Epithelial cell of esophagus (primary cell): ENCODE results near the gene PICK1.
"Not testable (repeated sequence)": the region's sequence is repeated elsewhere in the genome, so short reads cannot be mapped to it uniquely, and the experiment has no call there.

Experiments
- DNase-seq: peaks from one replicate; pipeline ENCODE4 v3.0.0; 2010; ENCODE audit warnings: low read depth
- H3K4me3 ChIP-seq: 2 replicates; pipeline ENCODE4 v1.5.1; 2011; ENCODE audit warnings: mild to moderate bottlenecking, low read length, control low read depth
- TF ChIP-seq, protein P1 (sequence below): IDR thresholded peaks from 2 replicates; pipeline ENCODE4 v1.5.1; 2011; ENCODE audit warnings: low read depth, mild to moderate bottlenecking, low read length, control low read depth, inconsistent platforms; ENCODE audit not compliant: insufficient read depth; ENCODE audit errors: missing control alignments

The PICK1 gene

DNA sequence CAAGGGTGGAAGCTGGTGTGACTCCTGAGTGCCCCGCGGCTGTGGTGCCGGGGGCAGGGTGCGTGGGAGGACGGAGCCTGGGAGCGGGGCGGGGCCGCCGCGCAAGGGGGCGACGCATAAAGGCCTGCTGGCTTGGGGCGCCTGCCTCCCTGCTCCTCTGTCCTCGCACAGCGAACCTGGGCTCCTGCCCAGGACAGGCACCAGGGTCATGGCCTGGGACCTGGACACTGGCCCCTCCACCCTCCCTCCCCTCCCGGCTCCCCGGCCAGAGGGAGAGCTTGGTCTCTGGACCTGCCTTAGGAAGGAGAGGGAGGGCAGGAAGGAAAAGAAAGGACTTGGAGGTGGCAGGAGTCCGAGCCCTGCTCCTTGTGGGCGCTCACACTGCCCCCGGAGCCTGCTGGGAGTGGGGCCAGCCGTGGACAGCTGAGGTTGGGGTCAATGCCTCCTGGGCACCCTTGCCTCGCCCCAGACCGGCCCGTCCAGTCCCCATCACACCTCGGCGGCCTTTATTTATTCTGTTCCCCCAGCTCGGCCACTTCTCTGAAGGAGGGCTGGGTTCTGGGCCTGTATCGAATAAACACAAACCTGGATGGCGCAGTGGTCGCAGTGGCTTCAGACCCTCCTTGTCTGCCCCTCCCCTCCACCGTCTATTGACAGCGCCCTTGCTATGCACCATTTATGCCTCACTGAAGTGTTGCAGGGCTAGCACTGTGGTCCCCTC lies 18.1 kb downstream of the PICK1 start:
- TF ChIP-seq, protein P1, sequence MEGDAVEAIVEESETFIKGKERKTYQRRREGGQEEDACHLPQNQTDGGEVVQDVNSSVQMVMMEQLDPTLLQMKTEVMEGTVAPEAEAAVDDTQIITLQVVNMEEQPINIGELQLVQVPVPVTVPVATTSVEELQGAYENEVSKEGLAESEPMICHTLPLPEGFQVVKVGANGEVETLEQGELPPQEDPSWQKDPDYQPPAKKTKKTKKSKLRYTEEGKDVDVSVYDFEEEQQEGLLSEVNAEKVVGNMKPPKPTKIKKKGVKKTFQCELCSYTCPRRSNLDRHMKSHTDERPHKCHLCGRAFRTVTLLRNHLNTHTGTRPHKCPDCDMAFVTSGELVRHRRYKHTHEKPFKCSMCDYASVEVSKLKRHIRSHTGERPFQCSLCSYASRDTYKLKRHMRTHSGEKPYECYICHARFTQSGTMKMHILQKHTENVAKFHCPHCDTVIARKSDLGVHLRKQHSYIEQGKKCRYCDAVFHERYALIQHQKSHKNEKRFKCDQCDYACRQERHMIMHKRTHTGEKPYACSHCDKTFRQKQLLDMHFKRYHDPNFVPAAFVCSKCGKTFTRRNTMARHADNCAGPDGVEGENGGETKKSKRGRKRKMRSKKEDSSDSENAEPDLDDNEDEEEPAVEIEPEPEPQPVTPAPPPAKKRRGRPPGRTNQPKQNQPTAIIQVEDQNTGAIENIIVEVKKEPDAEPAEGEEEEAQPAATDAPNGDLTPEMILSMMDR = no peak
- H3K4me3 ChIP-seq = no peak overlapping the region
- no peak for DNase-seq

DNA sequence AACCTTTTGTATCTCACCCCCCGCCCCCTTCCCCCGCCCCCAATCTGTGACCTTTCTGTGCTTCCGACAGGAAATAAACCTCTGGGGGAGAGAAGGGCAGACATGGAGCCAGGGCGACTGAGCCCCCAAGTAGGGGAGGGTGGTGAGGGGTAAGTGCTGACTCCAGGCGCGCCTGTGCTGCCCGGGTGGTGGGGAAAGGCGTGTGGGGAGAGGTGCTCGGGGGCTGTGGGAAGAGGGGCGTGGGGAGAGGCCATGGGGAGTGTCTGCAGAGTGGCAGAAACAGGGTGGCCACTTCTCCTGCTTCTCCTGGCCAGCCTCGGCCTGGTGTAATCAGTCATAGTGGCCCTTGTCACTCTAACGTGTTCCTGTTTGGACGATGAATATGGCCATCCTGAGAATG lies 18.8 kb downstream of the PICK1 start:
- DNase-seq = no peak
- TF ChIP-seq, protein P1 = no peak
- H3K4me3 ChIP-seq = no peak overlapping the region

DNA sequence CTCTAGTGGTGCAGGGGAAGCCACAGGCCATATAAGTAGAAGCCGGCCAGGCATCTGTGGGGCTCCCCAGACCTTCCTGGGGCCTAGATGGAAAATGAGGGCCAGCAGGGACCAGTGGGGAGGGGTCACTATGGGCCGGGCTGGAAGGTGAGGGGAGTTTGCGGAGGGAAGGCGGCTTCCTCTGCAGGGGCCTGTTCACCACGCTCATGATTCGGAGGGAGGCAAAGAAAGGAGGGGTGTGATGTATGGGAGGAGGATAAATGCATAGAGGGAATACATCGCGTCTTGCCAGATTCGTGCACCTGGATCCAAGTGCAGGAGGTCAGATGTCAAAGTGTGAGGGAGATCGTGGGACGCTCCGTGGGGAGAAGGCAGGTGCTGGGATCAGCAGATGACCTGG lies 19.9 kb downstream of the PICK1 start:
- TF ChIP-seq, protein P1 = no peak
- H3K4me3 ChIP-seq = no peak overlapping the region
- DNase-seq = no peak

DNA sequence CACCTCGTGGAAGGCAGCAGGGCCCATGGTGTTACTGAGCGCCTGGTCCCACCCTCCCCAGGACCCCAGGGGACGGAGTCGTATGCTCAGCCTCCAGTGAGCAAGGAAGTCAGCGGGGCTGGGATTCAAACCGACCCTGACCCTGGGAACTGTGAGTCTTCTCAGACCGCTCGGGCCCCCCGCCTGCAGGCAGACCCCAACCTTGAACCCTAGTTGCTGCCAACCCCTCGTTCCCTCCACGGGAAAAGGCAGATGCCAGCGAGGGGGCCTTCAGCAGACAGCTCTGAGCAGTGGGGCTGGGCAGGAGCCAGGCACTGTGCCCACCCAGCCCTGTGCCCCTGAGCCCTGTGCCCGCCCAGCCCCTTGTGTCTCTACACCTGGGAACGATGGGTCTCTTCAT lies 20.4 kb downstream of the PICK1 start:
- no peak for DNase-seq
- no peak overlapping the region for H3K4me3 ChIP-seq
- TF ChIP-seq, protein P1 = no peak

DNA sequence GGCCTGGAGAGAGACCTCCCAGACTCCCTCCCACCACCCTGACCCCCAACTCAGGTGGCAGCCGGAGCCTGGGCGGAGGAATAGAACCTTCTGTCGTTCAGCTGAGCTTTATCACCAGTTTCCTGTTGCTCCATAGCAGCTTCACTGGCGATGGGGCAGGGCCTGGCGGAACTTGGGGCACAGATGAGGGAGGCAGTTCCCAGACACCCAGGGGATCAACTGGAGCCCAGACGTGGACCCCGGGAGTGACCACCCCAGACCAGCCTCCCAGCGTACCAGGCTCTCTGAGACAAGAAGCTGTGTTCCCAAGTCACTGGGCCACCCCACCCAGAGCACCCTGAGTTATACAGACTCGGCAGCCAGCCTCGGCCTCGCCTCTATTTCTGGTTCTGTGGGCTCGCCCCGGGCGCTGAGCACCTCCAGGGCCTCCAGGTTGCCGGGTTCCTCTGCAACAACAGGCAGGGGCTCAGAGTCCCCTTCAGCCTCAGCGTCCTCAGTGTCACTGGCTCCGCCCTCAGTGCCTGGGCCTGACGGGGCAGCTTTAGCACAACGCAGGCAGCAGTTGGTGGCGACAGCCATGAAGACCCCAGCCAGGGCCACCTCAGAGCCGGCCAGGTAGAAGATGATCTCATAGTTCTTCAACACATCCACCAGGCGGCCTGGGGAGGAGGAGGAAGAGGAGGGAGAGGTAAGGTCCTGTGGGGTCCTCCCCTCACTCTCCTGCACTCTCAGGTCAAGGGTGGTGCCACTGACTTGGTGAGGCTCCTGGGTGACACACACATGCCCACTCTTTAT lies 21.0 kb downstream of the PICK1 start:
- no peak for DNase-seq
- TF ChIP-seq, protein P1 = no peak
- no peak overlapping the region for H3K4me3 ChIP-seq

DNA sequence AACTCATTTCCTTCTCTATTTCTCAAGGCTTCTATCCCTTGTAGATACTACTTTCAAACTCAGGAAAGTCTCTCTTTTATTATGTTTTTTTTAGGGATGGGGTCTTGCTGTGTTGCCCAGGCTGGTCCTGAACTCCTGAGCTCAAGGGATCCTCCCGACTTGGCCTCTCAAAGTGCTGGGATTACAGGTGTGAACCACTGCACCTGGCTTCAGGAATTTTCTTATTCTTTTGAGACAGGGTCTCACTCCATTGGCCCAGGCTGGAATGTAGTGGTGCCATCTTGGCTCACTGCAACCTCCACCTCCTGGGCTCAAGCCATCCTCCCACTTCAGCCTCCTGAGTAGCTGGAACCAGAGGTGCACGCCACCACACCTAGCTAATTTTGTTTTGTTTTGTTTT lies 22.0 kb downstream of the PICK1 start:
- not testable (repeated sequence) for DNase-seq, H3K4me3 ChIP-seq

DNA sequence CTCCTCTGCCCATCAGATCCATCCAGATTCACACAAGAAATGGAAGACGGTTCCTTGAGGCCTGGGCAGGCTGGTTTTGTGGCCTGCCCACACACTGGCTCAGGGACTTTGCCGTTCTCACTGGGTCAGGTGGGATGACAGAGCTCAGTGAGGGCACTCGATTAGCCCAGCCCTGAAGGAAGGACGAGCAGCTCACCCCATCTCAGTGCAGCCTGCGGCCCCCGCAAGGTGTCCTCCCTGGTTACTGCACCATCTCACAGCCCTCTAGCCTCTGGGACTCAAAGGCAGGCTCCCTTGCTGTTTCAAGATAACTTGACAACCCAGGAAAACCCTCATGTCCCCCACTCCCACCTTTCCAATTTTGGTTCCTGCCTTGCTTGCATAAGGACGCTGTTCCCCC lies 22.6 kb downstream of the PICK1 start:
- no peak for DNase-seq
- H3K4me3 ChIP-seq = no peak overlapping the region
- TF ChIP-seq, protein P1 = no peak
